ENCODE data around the gene MSL1. TPM values are rescaled to one million over a fixed set of nuclear protein-coding genes. Genes with fewer than 3 reads are reported as not detected.

MSL1 gene
- total and polyA plus RNA-seq, 2 of the 13 experiments (the other 11 are each of a cell fraction or from before 2014, with no cell fraction given), result 63.8 to 88.5 TPM

DNA sequence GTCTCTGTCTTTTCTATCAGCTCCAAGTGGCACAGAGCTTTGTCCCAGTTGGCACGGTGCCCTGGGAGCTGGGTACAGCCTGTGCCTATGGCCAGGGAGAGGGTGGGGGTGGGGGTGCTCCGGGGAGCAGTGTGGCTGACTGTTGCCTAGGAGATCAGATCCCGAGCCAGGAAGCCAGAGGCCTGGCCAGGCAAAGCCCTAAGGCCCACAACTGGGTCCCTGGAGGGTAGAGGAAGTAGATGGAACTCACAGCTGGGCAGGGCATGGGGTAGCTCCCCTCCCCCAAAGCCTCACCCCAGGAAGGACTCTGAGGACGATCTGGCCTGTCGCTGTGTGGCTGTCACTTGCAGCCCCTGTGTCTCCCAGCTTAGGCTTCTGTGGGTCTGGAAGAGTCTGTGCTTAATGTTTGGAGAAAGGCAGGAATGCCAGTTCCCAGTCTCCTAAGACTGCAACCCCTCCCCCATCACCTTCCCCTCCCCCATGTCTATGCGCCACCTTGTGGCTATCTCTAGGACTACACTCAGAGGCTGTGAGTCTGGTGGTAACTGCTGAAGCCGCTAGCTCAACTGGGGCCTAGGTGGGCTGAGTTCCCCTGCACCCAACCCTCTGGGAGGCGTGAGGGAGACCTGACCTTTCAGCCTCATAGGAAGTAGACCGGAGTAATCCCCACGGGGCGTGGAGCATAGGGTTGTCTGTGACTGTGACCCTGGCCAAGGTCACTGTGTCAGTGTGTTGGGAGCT, 46.4 kb upstream of the MSL1 start (continued):
- TF ChIP-seq, protein P1, sequence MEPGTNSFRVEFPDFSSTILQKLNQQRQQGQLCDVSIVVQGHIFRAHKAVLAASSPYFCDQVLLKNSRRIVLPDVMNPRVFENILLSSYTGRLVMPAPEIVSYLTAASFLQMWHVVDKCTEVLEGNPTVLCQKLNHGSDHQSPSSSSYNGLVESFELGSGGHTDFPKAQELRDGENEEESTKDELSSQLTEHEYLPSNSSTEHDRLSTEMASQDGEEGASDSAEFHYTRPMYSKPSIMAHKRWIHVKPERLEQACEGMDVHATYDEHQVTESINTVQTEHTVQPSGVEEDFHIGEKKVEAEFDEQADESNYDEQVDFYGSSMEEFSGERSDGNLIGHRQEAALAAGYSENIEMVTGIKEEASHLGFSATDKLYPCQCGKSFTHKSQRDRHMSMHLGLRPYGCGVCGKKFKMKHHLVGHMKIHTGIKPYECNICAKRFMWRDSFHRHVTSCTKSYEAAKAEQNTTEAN (CRISPR knock-in tag; conservative IDR thresholded peaks at IDR 0.05), result no peak
- TF ChIP-seq ZNF563 (CRISPR knock-in tag; IDR thresholded peaks at IDR 0.05) (no peak), ZNF17 (CRISPR knock-in tag; IDR thresholded peaks at IDR 0.05) (no peak), CC2D1A (CRISPR knock-in tag; IDR thresholded peaks at IDR 0.05) (no peak), ZNF383 (CRISPR knock-in tag; IDR thresholded peaks at IDR 0.05; ENCODE audit: borderline replicate concordance) (no peak), ARHGAP35 (CRISPR knock-in tag; IDR thresholded peaks at IDR 0.05; ENCODE audit: borderline replicate concordance) (no peak; the same call in 1 of the 2 replicates), ZNF225 (CRISPR knock-in tag; IDR thresholded peaks at IDR 0.05) (no peak), ZNF121 (CRISPR knock-in tag; IDR thresholded peaks at IDR 0.05) (no peak), FOXK1 (CRISPR knock-in tag; IDR thresholded peaks at IDR 0.05; ENCODE audit: borderline replicate concordance, low read depth) (0 out of 2 replicates have a peak, but pooled peaks have one; percentile 13), ZFP62 (CRISPR knock-in tag; IDR thresholded peaks at IDR 0.05) (no peak), GATAD1 (CRISPR knock-in tag; IDR thresholded peaks at IDR 0.05) (0 out of 2 replicates have a peak, but pooled peaks have one; percentile 24), MIER2 (CRISPR knock-in tag; IDR thresholded peaks at IDR 0.05) (no peak), RBM22 (optimal IDR thresholded peaks at IDR 0.05; ENCODE audit: low read length) (no peak), ZNF282 (IDR thresholded peaks at IDR 0.05; ENCODE audit: partially characterized antibody) (no peak), ZNF558 (CRISPR knock-in tag; IDR thresholded peaks at IDR 0.05; ENCODE audit: borderline replicate concordance) (no peak), DPF2 (CRISPR knock-in tag; IDR thresholded peaks at IDR 0.05; ENCODE audit: borderline replicate concordance, low read depth) (no peak)
- TF ChIP-seq, protein P2, sequence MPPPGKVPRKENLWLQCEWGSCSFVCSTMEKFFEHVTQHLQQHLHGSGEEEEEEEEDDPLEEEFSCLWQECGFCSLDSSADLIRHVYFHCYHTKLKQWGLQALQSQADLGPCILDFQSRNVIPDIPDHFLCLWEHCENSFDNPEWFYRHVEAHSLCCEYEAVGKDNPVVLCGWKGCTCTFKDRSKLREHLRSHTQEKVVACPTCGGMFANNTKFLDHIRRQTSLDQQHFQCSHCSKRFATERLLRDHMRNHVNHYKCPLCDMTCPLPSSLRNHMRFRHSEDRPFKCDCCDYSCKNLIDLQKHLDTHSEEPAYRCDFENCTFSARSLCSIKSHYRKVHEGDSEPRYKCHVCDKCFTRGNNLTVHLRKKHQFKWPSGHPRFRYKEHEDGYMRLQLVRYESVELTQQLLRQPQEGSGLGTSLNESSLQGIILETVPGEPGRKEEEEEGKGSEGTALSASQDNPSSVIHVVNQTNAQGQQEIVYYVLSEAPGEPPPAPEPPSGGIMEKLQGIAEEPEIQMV (CRISPR knock-in tag; IDR thresholded peaks at IDR 0.05; ENCODE audit: low read depth), result 0 out of 2 replicates have a peak, but pooled peaks have one; percentile 42
- TF ChIP-seq, protein P3, sequence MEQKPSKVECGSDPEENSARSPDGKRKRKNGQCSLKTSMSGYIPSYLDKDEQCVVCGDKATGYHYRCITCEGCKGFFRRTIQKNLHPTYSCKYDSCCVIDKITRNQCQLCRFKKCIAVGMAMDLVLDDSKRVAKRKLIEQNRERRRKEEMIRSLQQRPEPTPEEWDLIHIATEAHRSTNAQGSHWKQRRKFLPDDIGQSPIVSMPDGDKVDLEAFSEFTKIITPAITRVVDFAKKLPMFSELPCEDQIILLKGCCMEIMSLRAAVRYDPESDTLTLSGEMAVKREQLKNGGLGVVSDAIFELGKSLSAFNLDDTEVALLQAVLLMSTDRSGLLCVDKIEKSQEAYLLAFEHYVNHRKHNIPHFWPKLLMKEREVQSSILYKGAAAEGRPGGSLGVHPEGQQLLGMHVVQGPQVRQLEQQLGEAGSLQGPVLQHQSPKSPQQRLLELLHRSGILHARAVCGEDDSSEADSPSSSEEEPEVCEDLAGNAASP (CRISPR knock-in tag; IDR thresholded peaks at IDR 0.05; ENCODE audit: borderline replicate concordance), result peak; percentile 42; the same call in 1 of the 2 replicates
- TF ChIP-seq, protein P4, sequence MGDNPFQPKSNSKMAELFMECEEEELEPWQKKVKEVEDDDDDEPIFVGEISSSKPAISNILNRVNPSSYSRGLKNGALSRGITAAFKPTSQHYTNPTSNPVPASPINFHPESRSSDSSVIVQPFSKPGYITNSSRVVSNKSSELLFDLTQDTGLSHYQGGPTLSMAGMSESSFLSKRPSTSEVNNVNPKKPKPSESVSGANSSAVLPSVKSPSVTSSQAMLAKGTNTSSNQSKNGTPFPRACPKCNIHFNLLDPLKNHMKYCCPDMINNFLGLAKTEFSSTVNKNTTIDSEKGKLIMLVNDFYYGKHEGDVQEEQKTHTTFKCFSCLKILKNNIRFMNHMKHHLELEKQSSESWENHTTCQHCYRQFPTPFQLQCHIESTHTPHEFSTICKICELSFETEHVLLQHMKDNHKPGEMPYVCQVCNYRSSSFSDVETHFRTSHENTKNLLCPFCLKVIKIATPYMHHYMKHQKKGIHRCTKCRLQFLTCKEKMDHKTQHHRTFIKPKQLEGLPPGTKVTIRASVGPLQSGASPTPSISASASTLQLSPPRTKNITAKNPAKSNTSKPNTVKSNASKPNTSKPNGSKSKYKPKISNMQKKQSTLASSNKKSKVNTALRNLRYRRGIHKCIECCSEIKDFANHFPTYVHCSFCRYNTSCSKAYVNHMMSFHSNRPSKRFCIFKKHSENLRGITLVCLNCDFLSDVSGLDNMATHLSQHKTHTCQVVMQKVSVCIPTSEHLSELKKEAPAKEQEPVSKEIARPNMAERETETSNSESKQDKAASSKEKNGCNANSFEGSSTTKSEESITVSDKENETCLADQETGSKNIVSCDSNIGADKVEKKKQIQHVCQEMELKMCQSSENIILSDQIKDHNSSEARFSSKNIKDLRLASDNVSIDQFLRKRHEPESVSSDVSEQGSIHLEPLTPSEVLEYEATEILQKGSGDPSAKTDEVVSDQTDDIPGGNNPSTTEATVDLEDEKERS (CRISPR knock-in tag; IDR thresholded peaks at IDR 0.05), result no peak
